ENCODE measurements around the gene NHSL2. TPM values are rescaled to one million over a fixed set of nuclear protein-coding genes. Genes with fewer than 3 reads are reported as not detected.

The NHSL2 gene
- total RNA-seq, 1 experiment from 2014 or later: 0.58 TPM

DNA sequence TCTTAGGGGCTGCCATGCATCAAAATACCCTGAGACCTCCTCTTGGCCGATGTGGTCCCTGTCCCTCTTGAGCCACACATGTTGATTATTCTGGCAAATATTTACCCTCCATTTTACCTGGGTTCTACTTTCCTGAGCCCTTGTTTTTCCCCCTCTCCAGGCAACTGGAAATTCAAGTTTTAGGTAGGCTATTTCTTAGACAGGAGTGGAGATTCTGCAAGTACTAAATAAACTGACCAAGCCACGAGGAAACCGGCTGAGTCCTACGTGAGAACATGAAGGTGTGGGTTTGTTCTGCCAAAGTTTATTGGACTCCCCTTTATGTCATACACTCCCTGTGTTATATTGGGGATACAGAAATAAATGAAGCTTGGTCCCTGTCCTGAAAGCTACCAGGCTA lies 133.0 kb downstream of the NHSL2 start:
- H3K27me3 ChIP-seq (replicated peaks; ENCODE audit: insufficient read depth, low read depth, low read length, poor library complexity): no peaks in the 10 kb centered on the region
- no TSS peak for BruUV-seq (replicated peaks)
- no peak overlapping the region for H3K4me3 ChIP-seq (ENCODE audit: low read depth, low read length, poor library complexity, severe bottlenecking)
- peaks cover 15% of the 10 kb centered on the region for H3K4me1 ChIP-seq (ENCODE audit: insufficient read depth, low read length, poor library complexity, severe bottlenecking)
- no peaks in the 10 kb centered on the region for H3K9me3 ChIP-seq (ENCODE audit: low read depth, low read length, poor library complexity, severe bottlenecking)
- intact Hi-C loops (cut with micrococcal nuclease; ENCODE audit: unreplicated experiment): no loop called here
- TF ChIP-seq EZH2 (IDR thresholded peaks at IDR 0.05; ENCODE audit: borderline replicate concordance, low read depth, low read length, poor library complexity, severe bottlenecking): no peak
- TF ChIP-seq, protein P1, sequence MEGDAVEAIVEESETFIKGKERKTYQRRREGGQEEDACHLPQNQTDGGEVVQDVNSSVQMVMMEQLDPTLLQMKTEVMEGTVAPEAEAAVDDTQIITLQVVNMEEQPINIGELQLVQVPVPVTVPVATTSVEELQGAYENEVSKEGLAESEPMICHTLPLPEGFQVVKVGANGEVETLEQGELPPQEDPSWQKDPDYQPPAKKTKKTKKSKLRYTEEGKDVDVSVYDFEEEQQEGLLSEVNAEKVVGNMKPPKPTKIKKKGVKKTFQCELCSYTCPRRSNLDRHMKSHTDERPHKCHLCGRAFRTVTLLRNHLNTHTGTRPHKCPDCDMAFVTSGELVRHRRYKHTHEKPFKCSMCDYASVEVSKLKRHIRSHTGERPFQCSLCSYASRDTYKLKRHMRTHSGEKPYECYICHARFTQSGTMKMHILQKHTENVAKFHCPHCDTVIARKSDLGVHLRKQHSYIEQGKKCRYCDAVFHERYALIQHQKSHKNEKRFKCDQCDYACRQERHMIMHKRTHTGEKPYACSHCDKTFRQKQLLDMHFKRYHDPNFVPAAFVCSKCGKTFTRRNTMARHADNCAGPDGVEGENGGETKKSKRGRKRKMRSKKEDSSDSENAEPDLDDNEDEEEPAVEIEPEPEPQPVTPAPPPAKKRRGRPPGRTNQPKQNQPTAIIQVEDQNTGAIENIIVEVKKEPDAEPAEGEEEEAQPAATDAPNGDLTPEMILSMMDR (conservative IDR thresholded peaks at IDR 0.05; ENCODE audit: low read depth, low read length): no peak
- no peak overlapping the region for H3K27ac ChIP-seq (ENCODE audit: low read depth, low read length, poor library complexity, severe bottlenecking)
- CTCF ChIA-PET: no interaction called here
- H3K36me3 ChIP-seq (ENCODE audit: insufficient read depth, low read length, poor library complexity, severe bottlenecking): no peaks in the 10 kb centered on the region
- POLR2A ChIA-PET (ENCODE audit: low non-redundant PET): no interaction called here
- DNase-seq (ENCODE audit: low spot score): no peak

DNA sequence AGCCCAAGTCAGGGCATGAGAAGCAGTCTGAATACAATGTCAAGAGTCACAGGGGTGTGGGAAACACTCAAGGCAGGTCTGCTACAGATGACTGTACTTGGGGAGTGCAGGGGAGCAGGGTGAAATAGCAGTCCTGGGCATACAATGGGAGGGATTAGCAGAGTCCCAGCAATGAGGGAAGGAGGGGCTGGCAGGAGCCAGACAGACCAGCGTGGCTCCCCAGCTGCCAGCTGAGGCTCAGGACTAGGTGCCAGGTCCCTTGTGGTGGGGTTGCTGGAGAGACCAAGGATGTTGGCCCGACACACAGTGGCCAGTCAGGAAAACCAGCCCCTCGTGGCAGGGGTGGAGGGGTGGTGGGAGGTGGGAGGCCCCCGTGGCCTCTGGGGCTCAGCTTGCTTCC lies 134.5 kb downstream of the NHSL2 start:
- BruUV-seq (replicated peaks): no TSS peak
- Histone ChIP-seq H3K4me3 (ENCODE audit: low read depth, low read length, poor library complexity, severe bottlenecking) (no peak overlapping the region), H3K27me3 (replicated peaks; ENCODE audit: insufficient read depth, low read depth, low read length, poor library complexity) (no peaks in the 10 kb centered on the region), H3K36me3 (ENCODE audit: insufficient read depth, low read length, poor library complexity, severe bottlenecking) (no peaks in the 10 kb centered on the region), H3K27ac (ENCODE audit: low read depth, low read length, poor library complexity, severe bottlenecking) (no peak overlapping the region), H3K9me3 (ENCODE audit: low read depth, low read length, poor library complexity, severe bottlenecking) (no peaks in the 10 kb centered on the region), H3K4me1 (ENCODE audit: insufficient read depth, low read length, poor library complexity, severe bottlenecking) (peaks cover 15% of the 10 kb centered on the region)
- CTCF ChIA-PET: no interaction called here
- POLR2A ChIA-PET (ENCODE audit: low non-redundant PET): no interaction called here
- no peak for TF ChIP-seq EZH2 (IDR thresholded peaks at IDR 0.05; ENCODE audit: borderline replicate concordance, low read depth, low read length, poor library complexity, severe bottlenecking)
- TF ChIP-seq, protein P1 (conservative IDR thresholded peaks at IDR 0.05; ENCODE audit: low read depth, low read length): no peak
- intact Hi-C loops (cut with micrococcal nuclease; ENCODE audit: unreplicated experiment): no loop called here
- no peak for DNase-seq (ENCODE audit: low spot score)

DNA sequence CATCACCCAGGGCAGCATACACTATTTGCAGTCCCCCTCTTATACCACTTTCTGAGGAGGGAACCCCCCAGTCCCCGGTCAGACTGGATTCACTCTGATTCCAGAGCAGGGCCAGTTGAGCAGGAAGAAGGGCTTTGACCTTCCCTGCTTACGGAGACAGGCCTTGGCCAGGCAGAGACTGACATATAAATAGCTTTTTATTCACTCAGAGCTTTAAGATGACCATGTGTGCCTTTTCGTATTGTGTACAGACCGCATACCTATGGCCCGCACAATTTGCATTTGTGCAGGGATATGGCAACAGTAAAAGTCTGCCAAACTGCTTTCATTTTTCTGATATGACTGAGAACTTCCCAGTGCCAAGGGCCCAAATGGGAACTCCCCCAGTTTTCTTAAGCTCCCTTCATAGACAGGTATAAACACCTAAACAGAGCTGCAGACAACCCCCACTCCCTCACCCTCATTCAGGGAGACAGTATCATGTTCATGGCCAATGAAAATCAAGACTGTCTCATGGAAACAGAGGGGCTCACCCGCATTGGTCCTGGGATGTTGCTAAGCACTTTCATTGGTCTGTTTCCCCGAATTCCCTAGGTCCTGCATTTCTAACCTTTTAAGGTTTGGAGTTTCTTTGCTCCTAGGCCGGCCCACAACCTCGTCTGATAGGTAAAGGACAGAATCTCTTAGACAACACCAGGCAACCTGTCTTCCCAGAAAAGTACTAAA lies 135.1 kb downstream of the NHSL2 start:
- TF ChIP-seq, protein P1 (conservative IDR thresholded peaks at IDR 0.05; ENCODE audit: low read depth, low read length): no peak
- no peak for TF ChIP-seq EZH2 (IDR thresholded peaks at IDR 0.05; ENCODE audit: borderline replicate concordance, low read depth, low read length, poor library complexity, severe bottlenecking)
- Histone ChIP-seq H3K27me3 (replicated peaks; ENCODE audit: insufficient read depth, low read depth, low read length, poor library complexity) (no peaks in the 10 kb centered on the region), H3K4me1 (ENCODE audit: insufficient read depth, low read length, poor library complexity, severe bottlenecking) (peaks cover 15% of the 10 kb centered on the region), H3K4me3 (ENCODE audit: low read depth, low read length, poor library complexity, severe bottlenecking) (no peak overlapping the region), H3K27ac (ENCODE audit: low read depth, low read length, poor library complexity, severe bottlenecking) (no peak overlapping the region), H3K9me3 (ENCODE audit: low read depth, low read length, poor library complexity, severe bottlenecking) (no peaks in the 10 kb centered on the region), H3K36me3 (ENCODE audit: insufficient read depth, low read length, poor library complexity, severe bottlenecking) (no peaks in the 10 kb centered on the region)
- peak; percentile 19 for DNase-seq (ENCODE audit: low spot score)
- BruUV-seq (replicated peaks): no TSS peak
- CTCF ChIA-PET: no interaction called here
- POLR2A ChIA-PET (ENCODE audit: low non-redundant PET): no interaction called here
- intact Hi-C loops (cut with micrococcal nuclease; ENCODE audit: unreplicated experiment): no loop called here

Data from A673 (cell line).